ENCODE data around the gene POU6F2. TPM values are rescaled to one million over a fixed set of nuclear protein-coding genes. Genes with fewer than 3 reads are reported as not detected.

The POU6F2 gene
- total RNA-seq, 1 experiment from 2014 or later = not detected

GRCh38 chr7:38950309-38950708 is 27.4 kb upstream of the POU6F2 start:
- Histone ChIP-seq H3K4me1 (ENCODE audit: insufficient read depth, low read length) (no peaks in the 10 kb centered on the region), H4K20me1 (ENCODE audit: low read length) (no peaks in the 10 kb centered on the region), H3K4me2 (ENCODE audit: low read length) (no peak overlapping the region), H3K9ac (ENCODE audit: low read length) (no peak overlapping the region), H3K79me2 (ENCODE audit: low read length) (no peaks in the 10 kb centered on the region), H3K27me3 (ENCODE audit: low read length) (peaks cover 65% of the 10 kb centered on the region), H2AFZ (ENCODE audit: low read length) (no peak overlapping the region), H3K36me3 (ENCODE audit: low read depth, low read length) (no peaks in the 10 kb centered on the region), H3K4me3 (ENCODE audit: low read length) (no peak overlapping the region), H3K9me3 (ENCODE audit: low read length) (no peaks in the 10 kb centered on the region), H3K27ac (ENCODE audit: low read length) (no peak overlapping the region), H3F3A (ENCODE audit: low read length, unreplicated experiment) (no peaks in the 10 kb centered on the region), H3K9me2 (replicated peaks; ENCODE audit: low read length) (no peaks in the 10 kb centered on the region)
- no peak for TF ChIP-seq CTCF (conservative IDR thresholded peaks at IDR 0.05; ENCODE audit: low read depth, low read length)
- TF ChIP-seq EZH2 (IDR thresholded peaks at IDR 0.05; ENCODE audit: low read length, unreplicated experiment) = no peak
- no peak for TF ChIP-seq EZH2phosphoT487 (IDR thresholded peaks at IDR 0.05; ENCODE audit: borderline replicate concordance, low read length)
- no TSS peak for BruUV-seq (replicated peaks)
- CTCF ChIA-PET = no interaction called here
- ATAC-seq (no peak), DNase-seq (peak; percentile 7)
- intact Hi-C loops (cut with micrococcal nuclease) = no loop called here
- POLR2A ChIA-PET (ENCODE audit: unreplicated experiment) = no interaction called here

- H3K79me2 ChIP-seq (ENCODE audit: low read length) = no peaks in the 10 kb centered on the region
- no peak overlapping the region for H2AFZ ChIP-seq (ENCODE audit: low read length)
- H3K4me3 ChIP-seq (ENCODE audit: low read length) = no peak overlapping the region
- H3K27me3 ChIP-seq (ENCODE audit: low read length) = peaks cover 62% of the 10 kb centered on the region
- H3K9me2 ChIP-seq (replicated peaks; ENCODE audit: low read length) = no peaks in the 10 kb centered on the region
- H3K4me2 ChIP-seq (ENCODE audit: low read length) = no peak overlapping the region
- no peaks in the 10 kb centered on the region for H3F3A ChIP-seq (ENCODE audit: low read length, unreplicated experiment)
- H3K36me3 ChIP-seq (ENCODE audit: low read depth, low read length) = no peaks in the 10 kb centered on the region
- POLR2A ChIA-PET (ENCODE audit: unreplicated experiment) = no interaction called here
- no peak for DNase-seq
- no peaks in the 10 kb centered on the region for H4K20me1 ChIP-seq (ENCODE audit: low read length)
- CTCF ChIA-PET = no interaction called here
- H3K9me3 ChIP-seq (ENCODE audit: low read length) = no peaks in the 10 kb centered on the region
- H3K27ac ChIP-seq (ENCODE audit: low read length) = no peak overlapping the region
- TF ChIP-seq CTCF (conservative IDR thresholded peaks at IDR 0.05; ENCODE audit: low read depth, low read length) = no peak
- TF ChIP-seq EZH2 (IDR thresholded peaks at IDR 0.05; ENCODE audit: low read length, unreplicated experiment) = no peak
- no peak for TF ChIP-seq EZH2phosphoT487 (IDR thresholded peaks at IDR 0.05; ENCODE audit: borderline replicate concordance, low read length)
- BruUV-seq (replicated peaks) = no TSS peak
- no peak for ATAC-seq
- H3K9ac ChIP-seq (ENCODE audit: low read length) = no peak overlapping the region
- intact Hi-C loops (cut with micrococcal nuclease) = no loop called here
- H3K4me1 ChIP-seq (ENCODE audit: insufficient read depth, low read length) = no peaks in the 10 kb centered on the region
Observed at GRCh38 chr7:38951213-38951612, 26.5 kb upstream of the POU6F2 start.

- Histone ChIP-seq H3K4me2 (ENCODE audit: low read length) (no peak overlapping the region), H3F3A (ENCODE audit: low read length, unreplicated experiment) (no peaks in the 10 kb centered on the region), H3K9ac (ENCODE audit: low read length) (no peak overlapping the region), H2AFZ (ENCODE audit: low read length) (no peak overlapping the region), H4K20me1 (ENCODE audit: low read length) (no peaks in the 10 kb centered on the region), H3K9me3 (ENCODE audit: low read length) (no peaks in the 10 kb centered on the region), H3K27ac (ENCODE audit: low read length) (no peak overlapping the region), H3K27me3 (ENCODE audit: low read length) (peaks cover 48% of the 10 kb centered on the region), H3K79me2 (ENCODE audit: low read length) (no peaks in the 10 kb centered on the region), H3K36me3 (ENCODE audit: low read depth, low read length) (no peaks in the 10 kb centered on the region), H3K9me2 (replicated peaks; ENCODE audit: low read length) (no peaks in the 10 kb centered on the region), H3K4me1 (ENCODE audit: insufficient read depth, low read length) (no peaks in the 10 kb centered on the region), H3K4me3 (ENCODE audit: low read length) (no peak overlapping the region)
- intact Hi-C loops (cut with micrococcal nuclease) = no loop called here
- TF ChIP-seq CTCF (conservative IDR thresholded peaks at IDR 0.05; ENCODE audit: low read depth, low read length) (no peak), EZH2phosphoT487 (IDR thresholded peaks at IDR 0.05; ENCODE audit: borderline replicate concordance, low read length) (no peak)
- no peak for DNase-seq
- ATAC-seq = no peak
- BruUV-seq (replicated peaks) = no TSS peak
- CTCF ChIA-PET = no interaction called here
- POLR2A ChIA-PET (ENCODE audit: unreplicated experiment) = no interaction called here
Observed at GRCh38 chr7:38953227-38953626, 24.5 kb upstream of the POU6F2 start.

All from PC-3 (cell line).